Measurements from ENCODE around the gene S100A12. TPM values are rescaled to one million over a fixed set of nuclear protein-coding genes. Genes with fewer than 3 reads are reported as not detected.
"Not testable (repeated sequence)": the region's sequence is repeated elsewhere in the genome, so short reads cannot be mapped to it uniquely, and the experiment has no call there.

The S100A12 gene
- total RNA-seq, 1 donor from 2014 or later = 22.8 TPM

DNA sequence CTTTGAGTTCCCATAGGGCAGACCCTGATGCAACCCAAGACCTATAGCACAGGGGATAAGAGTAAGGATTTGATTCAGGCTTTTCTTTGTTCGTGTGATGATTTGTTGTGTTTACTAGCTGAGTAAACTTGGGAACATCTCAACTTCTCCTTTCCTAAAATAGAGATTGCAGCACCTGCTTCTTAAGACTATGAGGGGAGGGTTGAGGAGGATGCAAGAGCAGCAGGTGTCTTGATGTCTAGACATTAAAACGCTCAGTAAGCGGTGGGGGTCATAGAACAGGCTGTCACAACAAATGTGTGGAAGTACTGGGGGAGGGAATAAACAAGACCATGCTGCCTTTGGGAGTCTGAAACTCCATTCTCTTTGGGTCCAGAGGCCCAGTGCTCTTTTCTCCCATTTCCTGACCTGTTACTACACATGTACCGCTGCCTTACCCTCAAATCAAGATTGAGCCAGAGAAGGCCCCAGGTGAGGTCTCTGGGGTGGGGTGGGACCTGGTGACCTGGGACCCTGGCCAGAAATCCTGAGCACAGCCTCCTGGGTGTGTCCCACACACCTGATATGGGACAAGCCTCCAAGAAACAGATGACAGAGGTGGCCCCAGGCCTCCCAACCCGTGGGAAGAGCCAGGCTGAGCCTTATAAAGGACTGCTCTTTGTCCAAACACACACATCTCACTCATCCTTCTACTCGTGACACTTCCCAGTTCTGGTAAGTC is 40.6 kb upstream of the S100A12 start, which contains the start of gene S100A7A:
Gene S100A7A (plus strand): TSS at position 671 of the 721 bp plus-strand sequence. CDS start 1,563 bp downstream, outside the sequence.
- no peak within 1 kb of the TSS for H3K4me3 ChIP-seq
- DNase-seq (no peak), ATAC-seq (no peak)
- no peaks in the 10 kb centered on the region for H3K4me1 ChIP-seq
- intact Hi-C loops (cut with DNase I) = no loop called here
- H3K36me3 ChIP-seq = no peaks in the 10 kb centered on the region
- H3K27me3 ChIP-seq = no peaks in the 10 kb centered on the region
- H3K27ac ChIP-seq = no peak within 1 kb of the TSS
- TF ChIP-seq, protein P1, sequence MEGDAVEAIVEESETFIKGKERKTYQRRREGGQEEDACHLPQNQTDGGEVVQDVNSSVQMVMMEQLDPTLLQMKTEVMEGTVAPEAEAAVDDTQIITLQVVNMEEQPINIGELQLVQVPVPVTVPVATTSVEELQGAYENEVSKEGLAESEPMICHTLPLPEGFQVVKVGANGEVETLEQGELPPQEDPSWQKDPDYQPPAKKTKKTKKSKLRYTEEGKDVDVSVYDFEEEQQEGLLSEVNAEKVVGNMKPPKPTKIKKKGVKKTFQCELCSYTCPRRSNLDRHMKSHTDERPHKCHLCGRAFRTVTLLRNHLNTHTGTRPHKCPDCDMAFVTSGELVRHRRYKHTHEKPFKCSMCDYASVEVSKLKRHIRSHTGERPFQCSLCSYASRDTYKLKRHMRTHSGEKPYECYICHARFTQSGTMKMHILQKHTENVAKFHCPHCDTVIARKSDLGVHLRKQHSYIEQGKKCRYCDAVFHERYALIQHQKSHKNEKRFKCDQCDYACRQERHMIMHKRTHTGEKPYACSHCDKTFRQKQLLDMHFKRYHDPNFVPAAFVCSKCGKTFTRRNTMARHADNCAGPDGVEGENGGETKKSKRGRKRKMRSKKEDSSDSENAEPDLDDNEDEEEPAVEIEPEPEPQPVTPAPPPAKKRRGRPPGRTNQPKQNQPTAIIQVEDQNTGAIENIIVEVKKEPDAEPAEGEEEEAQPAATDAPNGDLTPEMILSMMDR (IDR thresholded peaks at IDR 0.05) = no peak
- no peaks in the 10 kb centered on the region for H3K9me3 ChIP-seq

GRCh38 chr1:153413961-153414360 is 38.5 kb upstream of the S100A12 start:
- ATAC-seq, H3K36me3 ChIP-seq, H3K9me3 ChIP-seq: not testable (repeated sequence)

GRCh38 chr1:153407274-153407673 is 31.9 kb upstream of the S100A12 start:
- intact Hi-C loops (cut with DNase I); H3K9me3 ChIP-seq; H3K27me3 ChIP-seq; DNase-seq; H3K27ac ChIP-seq; ATAC-seq; H3K4me1 ChIP-seq; H3K4me3 ChIP-seq; H3K36me3 ChIP-seq: not testable (repeated sequence)

More at GRCh38 chr1:153413961-153414360, 38.5 kb upstream of the S100A12 start:
- DNase-seq; H3K4me3 ChIP-seq; intact Hi-C loops (cut with DNase I); H3K27me3 ChIP-seq; H3K4me1 ChIP-seq; H3K27ac ChIP-seq: not testable (repeated sequence)

DNA sequence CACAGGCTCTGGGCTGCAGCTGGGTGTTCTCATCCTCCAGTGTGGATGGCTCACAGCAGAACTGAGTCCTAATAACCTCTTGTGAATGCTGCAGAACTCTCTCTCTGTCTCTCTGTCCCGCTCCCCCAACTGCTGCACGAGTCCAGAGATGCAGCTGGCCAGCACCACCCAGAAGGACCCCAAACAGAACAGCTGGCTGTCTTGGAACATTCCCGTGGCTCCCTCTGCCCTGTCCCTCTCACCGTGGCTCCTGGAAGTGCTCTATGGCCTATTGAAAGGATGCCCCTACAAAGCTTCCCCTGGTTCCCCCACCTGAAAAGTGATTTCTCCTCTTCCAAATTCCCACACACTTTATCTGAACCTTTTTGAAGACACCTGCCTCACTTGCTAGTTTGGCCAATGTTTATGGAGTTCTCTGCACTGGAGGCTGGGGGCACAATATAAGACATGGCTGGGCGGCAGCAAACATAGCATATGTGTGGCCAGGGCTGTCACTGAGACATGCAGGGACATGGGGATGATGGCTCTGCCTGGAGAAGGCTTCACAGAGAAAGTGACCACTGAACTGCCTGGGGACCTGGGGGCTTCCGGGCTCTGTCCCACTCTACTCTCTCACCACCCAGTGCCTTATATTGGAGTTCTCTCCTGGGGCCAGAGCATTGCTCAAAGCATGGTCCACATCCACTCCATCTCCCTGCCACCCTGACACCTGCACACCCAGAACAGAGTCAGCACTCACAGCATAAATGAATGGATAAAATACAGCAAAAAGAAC is 30.6 kb upstream of the S100A12 start:
- H3K36me3 ChIP-seq; DNase-seq; H3K9me3 ChIP-seq; ATAC-seq; H3K27ac ChIP-seq; intact Hi-C loops (cut with DNase I); H3K4me1 ChIP-seq; H3K4me3 ChIP-seq; H3K27me3 ChIP-seq: not testable (repeated sequence)

DNA sequence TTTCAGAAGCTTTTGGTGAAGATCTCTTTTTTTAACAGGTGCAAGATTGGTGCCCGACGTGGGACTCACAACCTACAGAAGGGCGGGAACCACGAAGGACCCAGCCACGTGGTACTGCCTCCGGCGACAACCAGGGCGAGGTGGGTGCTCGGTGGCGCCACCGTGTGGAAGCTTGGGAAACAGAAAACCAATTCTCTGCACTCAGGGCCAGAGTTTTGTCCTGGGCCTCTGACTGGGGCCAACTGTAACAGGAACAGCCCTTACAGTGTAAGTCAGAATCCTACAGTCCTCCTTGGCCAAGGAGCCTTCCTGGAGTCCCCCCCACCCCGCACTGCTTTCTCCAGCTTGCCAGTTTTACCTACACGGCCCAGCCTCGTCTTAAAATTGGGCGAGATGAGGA is 29.3 kb upstream of the S100A12 start:
- no peaks in the 10 kb centered on the region for H3K9me3 ChIP-seq
- intact Hi-C loops (cut with DNase I) = no loop called here
- ATAC-seq = peak; percentile 95
- H3K36me3 ChIP-seq = no peaks in the 10 kb centered on the region
- DNase-seq = peak; percentile 86
- no peak overlapping the region for H3K4me3 ChIP-seq
- peaks cover 5% of the 10 kb centered on the region for H3K27me3 ChIP-seq
- TF ChIP-seq, protein P1 (IDR thresholded peaks at IDR 0.05) = peak; percentile 62
- H3K4me1 ChIP-seq = no peaks in the 10 kb centered on the region
- H3K27ac ChIP-seq = no peak overlapping the region

DNA sequence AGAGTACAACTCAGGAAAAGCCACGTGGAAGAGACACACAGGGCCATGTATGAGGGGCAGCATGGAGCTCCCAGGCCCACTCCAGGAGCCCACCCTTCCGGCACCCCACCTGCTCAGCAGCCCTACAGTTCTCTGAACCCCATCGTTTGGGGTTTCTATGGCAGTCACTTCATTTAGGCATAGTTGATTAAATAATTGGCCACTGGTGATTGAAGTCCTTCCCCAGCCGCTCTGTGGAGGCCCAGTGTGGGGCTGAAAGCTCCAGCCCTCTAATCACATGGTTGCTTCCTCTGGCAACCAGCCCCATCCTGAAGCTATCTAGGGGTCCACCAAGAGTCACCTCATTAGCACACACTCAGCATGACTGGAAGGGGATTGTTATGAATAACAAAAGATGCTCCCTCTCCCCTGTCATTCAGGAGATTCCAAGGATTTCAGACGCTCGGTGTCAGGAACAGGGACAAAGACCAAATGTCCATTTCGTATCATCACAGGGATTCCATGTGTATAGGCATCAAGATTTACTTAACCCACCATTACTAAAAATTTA is 28.7 kb upstream of the S100A12 start:
- Histone ChIP-seq H3K27ac (no peak overlapping the region), H3K27me3 (peaks cover 5% of the 10 kb centered on the region), H3K36me3 (no peaks in the 10 kb centered on the region), H3K4me1 (no peaks in the 10 kb centered on the region), H3K4me3 (no peak overlapping the region), H3K9me3 (no peaks in the 10 kb centered on the region)
- DNase-seq (no peak), ATAC-seq (no peak)
- TF ChIP-seq, protein P1 (IDR thresholded peaks at IDR 0.05) = no peak
- intact Hi-C loops (cut with DNase I) = no loop called here

All from upper lobe of right lung (tissue), 1 donor.